ENCODE measurements around the gene EML6. TPM values are rescaled to one million over a fixed set of nuclear protein-coding genes. Genes with fewer than 3 reads are reported as not detected.

EML6 gene
- total and polyA plus RNA-seq, 10 of the 15 experiments (the other 5 are each of a cell fraction or from before 2014, with no cell fraction given) = 0.09 to 0.67 (median 0.21) TPM

GRCh38 chr2:54939446-54940118 lies 216.1 kb downstream of the EML6 start (continued):
- no peak for TF ChIP-seq PRDM15 (CRISPR knock-in tag; IDR thresholded peaks at IDR 0.05)
- no peak for TF ChIP-seq EZH2 (IDR thresholded peaks at IDR 0.05; ENCODE audit: borderline replicate concordance, control insufficient read depth, low read depth, low read length)
- no peak for TF ChIP-seq CREB1 (IDR thresholded peaks at IDR 0.05; ENCODE audit: low read depth)

- no peaks in the 10 kb centered on the region for H4K20me1 ChIP-seq (ENCODE audit: control insufficient read depth, insufficient read depth)
- H3K4me2 ChIP-seq (ENCODE audit: control insufficient read depth, insufficient read depth) = no peak overlapping the region
- no peaks in the 10 kb centered on the region for H3K36me3 ChIP-seq (ENCODE audit: control insufficient read depth in 2 of 2, insufficient read depth in 2 of 2, low read length in 1 of 2)
- BruUV-seq (replicated peaks) = no TSS peak
- H3K9ac ChIP-seq (ENCODE audit: control insufficient read depth, insufficient read depth, low read length) = no peak overlapping the region
- ATAC-seq = no peak
- no peaks in the 10 kb centered on the region for H3K79me2 ChIP-seq (ENCODE audit: control insufficient read depth, insufficient read depth, low read length)
- CTCF ChIA-PET = no interaction called here
- no peaks in the 10 kb centered on the region for H3K27me3 ChIP-seq (replicated peaks in 1 of 2; ENCODE audit: control insufficient read depth in 2 of 2, insufficient read depth in 2 of 2, low read length in 1 of 2)
- H3K4me3 ChIP-seq = no peak overlapping the region
- peaks cover 1% of the 10 kb centered on the region; the same call in 2 of the 3 replicates for H3K9me3 ChIP-seq (replicated peaks; ENCODE audit: control insufficient read depth, insufficient read depth, low read length)
- POLR2A ChIA-PET = no interaction called here
- RAD21 ChIA-PET (ENCODE audit: unreplicated experiment) = no interaction called here
- FAIRE-seq = no peak
- SMC1A ChIA-PET (ENCODE audit: uncharacterized antibody, unreplicated experiment) = no interaction called here
- no peak for DNase-seq (ENCODE audit: low read depth, low spot score)
- in situ Hi-C loops (cut with MboI) = no loop called here
- intact Hi-C loops (cut with micrococcal nuclease; ENCODE audit: unreplicated experiment) = no loop called here
- no peak overlapping the region for H3K27ac ChIP-seq (ENCODE audit: control insufficient read depth, insufficient read depth)
- no peak overlapping the region for H2AFZ ChIP-seq (ENCODE audit: control insufficient read depth, low read depth, low read length)
- WGBS (ENCODE audit: insufficient coverage, insufficient replicate concordance, low lambda C conversion rate, missing lambda C conversion rate) = 68% methylated on average over 3 of the region's 3 CpGs
- peaks cover 5% of the 10 kb centered on the region for H3K4me1 ChIP-seq (ENCODE audit: control insufficient read depth, insufficient read depth, low read length)
- TF ChIP-seq SMC3 (IDR thresholded peaks at IDR 0.05; ENCODE audit: borderline replicate concordance, low read length) = no peak
- no peak for TF ChIP-seq SREBF1 (IDR thresholded peaks at IDR 0.05; ENCODE audit: low read length)
- TF ChIP-seq BCL11A (IDR thresholded peaks at IDR 0.05; ENCODE audit: low read depth, low read length) = no peak
- TF ChIP-seq ATF3 (IDR thresholded peaks at IDR 0.05; ENCODE audit: borderline replicate concordance, extremely low read depth, low read depth, low read length) = no peak
- no peak for TF ChIP-seq SIN3A (IDR thresholded peaks at IDR 0.05; ENCODE audit: low read depth, low read length)
- TF ChIP-seq ZSCAN29 (IDR thresholded peaks at IDR 0.05) = no peak
- TF ChIP-seq CTCF (IDR thresholded peaks at IDR 0.05 in 2 of 3, conservative IDR thresholded peaks at IDR 0.05 in 1 of 3; ENCODE audit: control insufficient read depth in 2 of 3, extremely low read depth in 1 of 3, insufficient read depth in 1 of 3, low read depth in 3 of 3, low read length in 3 of 3) = no peak
- TF ChIP-seq RBBP5 (conservative IDR thresholded peaks at IDR 0.05) = no peak
- TF ChIP-seq MEF2B (IDR thresholded peaks at IDR 0.05; ENCODE audit: partially characterized antibody, poor library complexity, severe bottlenecking) = no peak
- TF ChIP-seq POLR2AphosphoS2 (IDR thresholded peaks at IDR 0.05; ENCODE audit: low read depth, low read length) = no peak
- TF ChIP-seq STAT1 (conservative IDR thresholded peaks at IDR 0.05) = no peak
- TF ChIP-seq SIX5 (IDR thresholded peaks at IDR 0.05; ENCODE audit: low read depth, low read length, severe bottlenecking) = no peak
- no peak for TF ChIP-seq TCF3 (IDR thresholded peaks at IDR 0.05; ENCODE audit: borderline replicate concordance, insufficient read depth, low read depth, low read length)
- TF ChIP-seq ZNF207 (IDR thresholded peaks at IDR 0.05; ENCODE audit: borderline replicate concordance) = no peak
- TF ChIP-seq NR2C2 (IDR thresholded peaks at IDR 0.05; ENCODE audit: borderline replicate concordance, control insufficient read depth, insufficient read length, low read depth) = no peak
Observed at GRCh38 chr2:54940723-54941122, 217.3 kb downstream of the EML6 start.

All from GM12878 (cell line).